HepG2 (cell line): Measurements from ENCODE around the gene ANKRD6. TPM values are rescaled to one million over a fixed set of nuclear protein-coding genes. Genes with fewer than 3 reads are reported as not detected.

ENCODE experiments used
- ATAC-seq: fragments of 200-7000 bp; cut with Tn5 transposase; 3 replicates; pipeline ENCODE4 v1.9.1; 2020; ENCODE audit warnings: mild to moderate bottlenecking, moderate library complexity
- BruUV-seq: library from RNA; stranded (reverse); fragments of 400-500 nt; replicated peaks from 2 replicates; lab custom pipeline; 2021; lab: Mats Ljungman, UMichigan
- CTCF ChIA-PET: fragments of 300-600 bp; formaldehyde crosslinking; extraction: SDS; loops from one replicate; lab custom pipeline; 2021; ENCODE audit warnings: low total read pairs, inconsistent platforms, low intra/inter-chr PET ratio; lab: Yijun Ruan, JAX
- POLR2A ChIA-PET: fragments of 350-600 bp; sonication (Branson Sonifier 250); formaldehyde crosslinking; loops from one replicate; lab custom pipeline; 2020; ENCODE audit warnings: antibody characterized with exemption, inconsistent platforms; lab: Yijun Ruan, JAX
- DNase-seq: peaks from one replicate; pipeline ENCODE4 v3.0.0-alpha.2; 2015; ENCODE audit warnings: low spot score
- FAIRE-seq: peaks from 3 replicates; lab custom pipeline; 2011; peaks lifted over from hg19 to GRCh38; lab: Jason Lieb, UNC
- H2AFZ ChIP-seq: one replicate; pipeline ENCODE4 v1.6.1; 2011; ENCODE audit warnings: low read length, inconsistent platforms
- H3K27ac ChIP-seq: fragments of 300-600 bp; 3 replicates; pipeline ENCODE4 v1.8.0; 2011; ENCODE audit warnings: mixed run types, mild to moderate bottlenecking, mixed read lengths, low read length, inconsistent platforms; ENCODE audit not compliant: insufficient read depth; ENCODE audit errors: extremely low read length
- H3K27me3 ChIP-seq, 2 experiments: fragments of 200-600 bp in 1 of 2; 2 replicates in 1 of 2; 3 replicates in 1 of 2; pipeline versions ENCODE4 v1.6.0 to v1.8.0; 2011; ENCODE audit warnings: low read length in 2 of 2, mild to moderate bottlenecking in 2 of 2, moderate library complexity in 2 of 2, inconsistent platforms in 1 of 2; ENCODE audit not compliant: insufficient read depth in 2 of 2, control insufficient read depth in 1 of 2
- H3K36me3 ChIP-seq, 2 experiments: fragments of 200-600 bp in 1 of 2; replicated peaks in 1 of 2; 2 replicates in 1 of 2; 3 replicates in 1 of 2; pipeline versions ENCODE4 v1.5.1 to v1.8.0; 2011; ENCODE audit warnings: low read length in 2 of 2, inconsistent platforms in 1 of 2; ENCODE audit not compliant: insufficient read depth in 2 of 2, control insufficient read depth in 1 of 2
- H3K4me1 ChIP-seq: 2 replicates; pipeline ENCODE4 v1.5.1; 2012; ENCODE audit warnings: low read length, inconsistent platforms; ENCODE audit not compliant: insufficient read depth
- H3K4me2 ChIP-seq: 2 replicates; pipeline ENCODE4 v1.6.0; 2011; ENCODE audit warnings: low read depth, low read length, inconsistent platforms
- H3K4me3 ChIP-seq, 3 experiments: fragments of 200-600 bp in 1 of 3; sonication (generic), shearing (Covaris generic) in 1 of 3; replicated peaks in 1 of 3; 2 replicates each; pipeline ENCODE4 v1.5.1; 2011 to 2016; ENCODE audit warnings: low read length in 3 of 3, inconsistent platforms in 2 of 3, low read depth in 2 of 3, mild to moderate bottlenecking in 2 of 3, control low read depth in 1 of 3, mixed read lengths in 1 of 3; ENCODE audit not compliant: insufficient read depth in 1 of 3
- H3K79me2 ChIP-seq: one replicate; pipeline ENCODE4 v1.6.1; 2011; ENCODE audit warnings: low read length, inconsistent platforms; ENCODE audit not compliant: insufficient read depth
- H3K9ac ChIP-seq: 2 replicates; pipeline ENCODE4 v1.6.0; 2011; ENCODE audit warnings: mild to moderate bottlenecking, low read depth, low read length, inconsistent platforms; ENCODE audit not compliant: insufficient read depth
- H3K9me3 ChIP-seq: 2 replicates; pipeline ENCODE4 v1.5.1; 2012; ENCODE audit warnings: mild to moderate bottlenecking, low read length
- H4K20me1 ChIP-seq: 2 replicates; pipeline ENCODE4 v1.6.0; 2011; ENCODE audit warnings: inconsistent platforms, mild to moderate bottlenecking, low read length, moderate library complexity; ENCODE audit not compliant: insufficient read depth
- CC2D1A ChIP-seq: sonication (generic); formaldehyde crosslinking; IDR thresholded peaks from 2 replicates; pipeline ENCODE4 v1.8.1; 2023; ENCODE audit warnings: mild to moderate bottlenecking, missing genetic modification reagents
- CERS6 ChIP-seq: sonication (generic); formaldehyde crosslinking; IDR thresholded peaks from 2 replicates; pipeline ENCODE4 v1.5.0; 2020; ENCODE audit warnings: missing genetic modification reagents
- CREM ChIP-seq, 2 experiments: sonication (generic) in 1 of 2; formaldehyde crosslinking in 1 of 2; IDR thresholded peaks; 2 replicates each; pipeline versions ENCODE4 v1.4.0 to v1.6.1; 2016 to 2020; ENCODE audit warnings: antibody characterized with exemption in 1 of 2, mild to moderate bottlenecking in 1 of 2, missing genetic modification reagents in 1 of 2
- MIER2 ChIP-seq: IDR thresholded peaks from 2 replicates; pipeline ENCODE4 v1.6.1; 2016; ENCODE audit warnings: missing biosample characterization, missing genetic modification reagents
- NR3C1 ChIP-seq: sonication (generic); formaldehyde crosslinking; IDR thresholded peaks from 2 replicates; pipeline ENCODE4 v1.4.0; 2020; ENCODE audit warnings: missing genetic modification reagents
- RBM22 ChIP-seq: fragments of 200-400 bp; formaldehyde crosslinking; optimal IDR thresholded peaks from 2 replicates; pipeline ENCODE3; 2017; ENCODE audit warnings: mild to moderate bottlenecking, low read length, moderate library complexity
- SP1 ChIP-seq, 2 experiments: fragments of 450-650 bp in 1 of 2; sonication (generic) in 1 of 2; formaldehyde crosslinking in 1 of 2; IDR thresholded peaks; 2 replicates each; pipeline versions ENCODE4 v1.4.0 to v1.6.1; 2016 to 2020; ENCODE audit warnings: missing genetic modification reagents in 1 of 2
- THAP11 ChIP-seq: IDR thresholded peaks from 2 replicates; pipeline ENCODE4 v1.6.1; 2016; ENCODE audit warnings: missing biosample characterization, missing genetic modification reagents
- TRIM24 ChIP-seq: sonication (generic); formaldehyde crosslinking; IDR thresholded peaks from 2 replicates; pipeline ENCODE4 v1.8.0; 2022; ENCODE audit warnings: mild to moderate bottlenecking, missing genetic modification reagents
- ZBTB21 ChIP-seq: sonication (generic); formaldehyde crosslinking; IDR thresholded peaks from 2 replicates; pipeline ENCODE4 v1.4.0; 2020; ENCODE audit warnings: missing genetic modification reagents
- ZNF513 ChIP-seq: sonication (generic); formaldehyde crosslinking; conservative IDR thresholded peaks from 2 replicates; pipeline ENCODE4 v1.5.0; 2020; ENCODE audit warnings: missing genetic modification reagents
- ZNF678 ChIP-seq: sonication (generic); formaldehyde crosslinking; IDR thresholded peaks from 2 replicates; pipeline ENCODE4 v1.4.0; 2020; ENCODE audit warnings: mild to moderate bottlenecking, missing genetic modification reagents
- ZNF784 ChIP-seq: sonication (generic); formaldehyde crosslinking; IDR thresholded peaks from 2 replicates; pipeline ENCODE4 v1.5.1; 2020; ENCODE audit warnings: missing genetic modification reagents, mild to moderate bottlenecking, borderline replicate concordance
- WGBS: methylation state at CpG from one replicate; pipeline ENCODE4 v1.1.6; 2017; ENCODE audit warnings: low lambda C conversion rate; 5-methylcytosine and 5-hydroxymethylcytosine counted together
- in situ Hi-C: cut with HindIII; loops from 2 replicates; pipeline ENCODE4 v1.10.0; 2017; ENCODE audit warnings: low pct_unique_long_range_greater_than_20kb; ENCODE audit not compliant: extremely low pct_ligation_motif_present
- intact Hi-C: fragments of 100-400 bp; cut with micrococcal nuclease; formaldehyde crosslinking; loops from one replicate; pipeline ENCODE4 v1.10.0; 2022; ENCODE audit not compliant: unreplicated experiment
- polyA plus RNA-seq, 8 experiments: library from polyadenylated mRNA; depleted of rRNA in 3 of 8; stranded (reverse) in 7 of 8; unstranded in 1 of 8; fragments of >200 nt; fragmentation: Illumina TruSeq in 4 of 8; extraction: Trizol in 4 of 8; gene quantifications; 2 replicates each; pipeline versions ENCODE4 v1.2.1 to v1.2.3, GENCODE V29; 2011 to 2016; ENCODE audit warnings: low read depth in 4 of 8, missing spikeins in 1 of 8, mixed read lengths in 1 of 8; ENCODE audit not compliant: insufficient read depth in 1 of 8
- total RNA-seq, 5 experiments: library from RNA; depleted of rRNA; stranded (reverse); fragments of >200 nt; fragmentation: Illumina TruSeq; extraction: Trizol; gene quantifications; 2 replicates each; pipeline ENCODE4 v1.2.3, GENCODE V29; 2016; ENCODE audit warnings: low read depth in 1 of 5
- TF ChIP-seq, protein P1 (sequence below): sonication (generic); formaldehyde crosslinking; IDR thresholded peaks from 2 replicates; pipeline ENCODE4 v1.5.1; 2020; ENCODE audit warnings: mild to moderate bottlenecking, moderate library complexity, missing genetic modification reagents

Gene ANKRD6
- total and polyA plus RNA-seq, 2 of the 13 experiments (the other 11 are each of a cell fraction or from before 2014, with no cell fraction given): 0.18 to 0.36 TPM

GRCh38 chr6:89464295-89464694 lies 31.3 kb downstream of the ANKRD6 start (continued):
- no peak for TF ChIP-seq ZNF513 (CRISPR knock-in tag)
- TF ChIP-seq CERS6 (CRISPR knock-in tag): no peak
- TF ChIP-seq THAP11 (CRISPR knock-in tag): no peak
- TF ChIP-seq ZBTB21 (CRISPR knock-in tag): no peak
- no peak for TF ChIP-seq NR3C1 (CRISPR knock-in tag)
- TF ChIP-seq MIER2 (CRISPR knock-in tag): no peak
- TF ChIP-seq ZNF784: no peak
- TF ChIP-seq ZNF678 (CRISPR knock-in tag): no peak

DNA sequence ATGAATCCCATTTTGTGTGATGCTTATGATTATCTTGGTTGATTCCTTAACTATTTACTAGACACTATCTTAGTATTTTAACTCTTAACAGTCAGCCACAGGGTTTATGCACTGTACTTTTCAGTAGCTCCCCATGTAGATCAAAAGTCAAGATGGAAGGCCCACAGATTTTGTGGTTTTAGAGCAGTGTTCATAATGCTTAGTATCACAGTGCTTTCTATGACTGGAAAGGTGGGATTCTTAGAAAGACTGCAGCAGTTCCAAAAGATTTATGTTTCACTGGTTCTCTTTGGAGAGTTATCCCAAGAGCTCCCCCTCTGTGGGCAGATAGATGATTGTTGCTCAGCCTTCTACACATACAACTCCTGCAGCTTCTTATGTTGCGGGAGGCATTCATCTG lies 34.5 kb downstream of the ANKRD6 start:
- H3K36me3 ChIP-seq: no peaks in the 10 kb centered on the region
- H3K4me2 ChIP-seq: no peak overlapping the region
- H4K20me1 ChIP-seq: no peaks in the 10 kb centered on the region
- DNase-seq (no peak), FAIRE-seq (no peak), ATAC-seq (no peak)
- no peaks in the 10 kb centered on the region for H3K4me1 ChIP-seq
- H3K4me3 ChIP-seq: no peak overlapping the region
- H3K9me3 ChIP-seq: no peaks in the 10 kb centered on the region
- no peaks in the 10 kb centered on the region for H3K79me2 ChIP-seq
- BruUV-seq: no TSS peak
- intact Hi-C loops: no loop called here
- H3K9ac ChIP-seq: no peak overlapping the region
- 100% methylated on average over 1 of the region's 1 CpG for WGBS
- H3K27ac ChIP-seq: no peak overlapping the region
- ChIA-PET CTCF (no interaction called here), POLR2A (no interaction called here)
- in situ Hi-C loops: no loop called here
- TF ChIP-seq SP1 (IDR thresholded peaks at IDR 0.05) (no peak), SP1 (CRISPR knock-in tag; IDR thresholded peaks at IDR 0.05) (no peak), ZNF784 (no peak), CC2D1A (no peak), CREM (IDR thresholded peaks at IDR 0.05) (no peak), CREM (CRISPR knock-in tag; IDR thresholded peaks at IDR 0.05) (no peak), TRIM24 (CRISPR knock-in tag) (no peak), RBM22 (no peak)
- TF ChIP-seq, protein P1, sequence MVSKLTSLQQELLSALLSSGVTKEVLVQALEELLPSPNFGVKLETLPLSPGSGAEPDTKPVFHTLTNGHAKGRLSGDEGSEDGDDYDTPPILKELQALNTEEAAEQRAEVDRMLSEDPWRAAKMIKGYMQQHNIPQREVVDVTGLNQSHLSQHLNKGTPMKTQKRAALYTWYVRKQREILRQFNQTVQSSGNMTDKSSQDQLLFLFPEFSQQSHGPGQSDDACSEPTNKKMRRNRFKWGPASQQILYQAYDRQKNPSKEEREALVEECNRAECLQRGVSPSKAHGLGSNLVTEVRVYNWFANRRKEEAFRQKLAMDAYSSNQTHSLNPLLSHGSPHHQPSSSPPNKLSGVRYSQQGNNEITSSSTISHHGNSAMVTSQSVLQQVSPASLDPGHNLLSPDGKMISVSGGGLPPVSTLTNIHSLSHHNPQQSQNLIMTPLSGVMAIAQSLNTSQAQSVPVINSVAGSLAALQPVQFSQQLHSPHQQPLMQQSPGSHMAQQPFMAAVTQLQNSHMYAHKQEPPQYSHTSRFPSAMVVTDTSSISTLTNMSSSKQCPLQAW: no peak
- no peaks in the 10 kb centered on the region for H3K27me3 ChIP-seq
- no peak overlapping the region for H2AFZ ChIP-seq
